ENCODE data around the gene SYTL2. TPM values are rescaled to one million over a fixed set of nuclear protein-coding genes. Genes with fewer than 3 reads are reported as not detected.

The SYTL2 gene
- total RNA-seq, 3 donors from 2014 or later: 2.7 to 5.8 (median 2.7) TPM

DNA sequence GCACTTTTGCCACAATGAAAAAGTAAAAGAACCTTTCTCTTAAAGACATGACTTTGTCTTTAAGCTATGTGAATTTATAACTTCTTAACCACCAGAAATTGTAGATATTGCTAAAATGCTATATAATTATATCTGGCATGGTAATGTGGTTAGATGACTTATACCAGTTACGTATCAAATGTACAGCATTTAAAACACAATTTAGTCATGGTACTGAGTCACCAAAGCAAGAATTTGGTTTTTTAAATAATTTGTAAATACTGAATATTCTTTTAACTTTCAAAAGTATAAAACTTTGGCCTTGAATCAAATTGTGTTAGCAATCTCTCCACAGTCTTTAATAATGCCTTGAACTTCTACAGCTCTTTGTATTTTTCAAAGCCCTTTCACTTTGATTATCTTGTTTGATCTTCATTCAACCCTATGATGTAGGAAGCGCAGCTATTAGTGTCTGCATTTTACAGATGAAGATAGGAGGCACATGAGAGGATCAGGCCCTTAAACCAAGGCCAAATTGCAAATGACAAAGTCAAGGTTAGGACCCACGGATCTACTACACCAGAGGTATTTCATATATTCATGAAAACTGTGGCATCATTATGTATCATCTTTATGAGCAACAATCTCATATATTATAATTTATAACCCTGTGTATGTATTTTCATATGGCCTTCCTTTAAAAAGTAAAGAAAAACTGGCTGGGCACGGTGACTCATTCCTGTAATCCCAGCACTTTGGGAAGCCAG is 4.4 kb upstream of the SYTL2 start:
- peaks cover 6% of the 10 kb centered on the region for H3K27me3 Mint-ChIP-seq (ENCODE audit: low read depth)
- peaks cover 16% of the 10 kb centered on the region for H3K4me1 Mint-ChIP-seq (ENCODE audit: low read depth)
- H3K4me3 Mint-ChIP-seq: no peak overlapping the region
- ATAC-seq (no peak), DNase-seq (no peak)
- no peaks in the 10 kb centered on the region for H3K9me3 Mint-ChIP-seq
- no peaks in the 10 kb centered on the region for H3K36me3 Mint-ChIP-seq (ENCODE audit: insufficient read depth)

DNA sequence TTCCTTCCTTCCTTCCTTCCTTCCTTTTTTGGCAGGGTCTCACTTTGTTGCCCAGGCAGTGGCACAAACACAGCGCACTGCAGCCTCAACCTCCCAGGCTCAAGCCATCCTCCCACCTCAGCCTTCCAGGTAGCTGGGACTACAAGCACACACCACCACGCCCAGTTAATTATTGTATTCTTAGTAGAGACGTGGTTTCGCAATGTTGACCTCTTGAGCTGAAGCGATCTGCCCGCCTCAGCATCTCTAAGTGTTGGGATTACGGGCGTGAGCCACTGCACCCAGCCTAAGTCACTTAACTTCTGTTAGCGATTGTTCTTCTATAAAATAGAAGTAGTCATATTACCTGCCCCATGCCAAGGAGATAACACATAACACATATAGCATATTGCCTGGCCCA is 2.8 kb upstream of the SYTL2 start:
- Mint-ChIP-seq H3K4me1 (ENCODE audit: low read depth) (peaks cover 32% of the 10 kb centered on the region), H3K27me3 (ENCODE audit: low read depth) (peaks cover 6% of the 10 kb centered on the region), H3K4me3 (no peak overlapping the region), H3K36me3 (ENCODE audit: insufficient read depth) (no peaks in the 10 kb centered on the region), H3K9me3 (no peaks in the 10 kb centered on the region)
- DNase-seq (no peak), ATAC-seq (no peak)

DNA sequence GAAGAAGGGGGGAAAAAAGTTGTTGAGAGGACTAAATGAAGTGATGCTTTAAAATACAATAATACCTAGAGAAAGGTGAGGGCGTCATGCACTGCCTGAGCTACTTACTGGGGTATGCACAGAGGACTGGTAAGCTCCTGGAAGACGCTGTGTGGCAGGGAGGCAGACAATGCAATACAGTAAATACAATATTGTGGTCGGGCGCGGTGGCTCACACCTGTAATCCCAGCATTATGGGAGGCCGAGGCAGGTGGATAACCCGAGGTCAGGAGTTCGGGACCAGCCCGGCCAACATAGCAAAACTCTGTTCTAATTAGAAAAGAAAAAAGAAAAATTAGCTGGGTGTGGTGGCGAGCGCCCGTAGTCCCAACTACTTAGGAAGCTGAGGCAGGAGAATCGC is 683 bp upstream of the SYTL2 start:
- DNase-seq (no peak), ATAC-seq (no peak)
- Mint-ChIP-seq H3K4me1 (ENCODE audit: low read depth) (peaks cover 33% of the 10 kb centered on the region), H3K4me3 (peak overlapping the region; percentile 81), H3K27me3 (ENCODE audit: low read depth) (peaks cover 6% of the 10 kb centered on the region), H3K9me3 (no peaks in the 10 kb centered on the region), H3K36me3 (ENCODE audit: insufficient read depth) (no peaks in the 10 kb centered on the region)

GRCh38 chr11:85810521-85810870 is 445 bp downstream of the SYTL2 start:
- Mint-ChIP-seq H3K9me3 (no peaks in the 10 kb centered on the region), H3K27me3 (ENCODE audit: low read depth) (peaks cover 6% of the 10 kb centered on the region), H3K4me1 (ENCODE audit: low read depth) (peaks cover 37% of the 10 kb centered on the region), H3K4me3 (peak overlapping the region; percentile 85), H3K36me3 (ENCODE audit: insufficient read depth) (no peaks in the 10 kb centered on the region)
- DNase-seq (no peak), ATAC-seq (peak in 1 of 2 donors; percentile 8)

GRCh38 chr11:85809863-85810262 is 1.1 kb downstream of the SYTL2 start:
- peaks cover 6% of the 10 kb centered on the region for H3K27me3 Mint-ChIP-seq (ENCODE audit: low read depth)
- peaks cover 34% of the 10 kb centered on the region for H3K4me1 Mint-ChIP-seq (ENCODE audit: low read depth)
- H3K4me3 Mint-ChIP-seq: peak overlapping the region; percentile 85
- H3K36me3 Mint-ChIP-seq (ENCODE audit: insufficient read depth): no peaks in the 10 kb centered on the region
- DNase-seq (peak; percentile 17), ATAC-seq (peak; percentile 13 to 40)
- H3K9me3 Mint-ChIP-seq: no peaks in the 10 kb centered on the region

DNA sequence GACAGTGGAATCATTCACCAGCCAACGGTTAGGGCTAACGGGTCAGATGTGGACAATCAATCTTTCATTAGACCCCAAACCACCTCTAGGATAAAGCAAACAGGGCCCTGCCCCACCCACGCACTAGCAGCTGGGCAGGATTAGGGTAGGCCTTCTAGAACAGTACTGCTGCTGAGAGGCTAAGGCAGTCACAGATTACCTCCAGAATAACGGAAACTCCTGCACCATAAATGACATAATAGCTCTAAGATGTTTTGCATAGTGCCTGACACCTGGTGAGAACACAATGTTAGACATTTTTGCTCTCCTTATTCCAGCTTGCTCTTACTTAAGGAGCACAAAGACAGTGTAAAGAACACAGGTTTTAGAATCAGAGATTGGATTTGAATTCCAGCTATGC is 1.8 kb downstream of the SYTL2 start:
- no peak for ATAC-seq
- H3K36me3 Mint-ChIP-seq (ENCODE audit: insufficient read depth): no peaks in the 10 kb centered on the region
- peak; percentile 10 for DNase-seq
- H3K4me1 Mint-ChIP-seq (ENCODE audit: low read depth): peaks cover 35% of the 10 kb centered on the region
- peaks cover 6% of the 10 kb centered on the region for H3K27me3 Mint-ChIP-seq (ENCODE audit: low read depth)
- H3K4me3 Mint-ChIP-seq: peak overlapping the region; percentile 85
- no peaks in the 10 kb centered on the region for H3K9me3 Mint-ChIP-seq

- Mint-ChIP-seq H3K4me3 (no peak overlapping the region), H3K9me3 (no peaks in the 10 kb centered on the region), H3K27me3 (ENCODE audit: low read depth) (peaks cover 3% of the 10 kb centered on the region), H3K36me3 (ENCODE audit: insufficient read depth) (peaks cover 6% of the 10 kb centered on the region), H3K4me1 (ENCODE audit: low read depth) (peaks cover 38% of the 10 kb centered on the region)
- no peak for DNase-seq
- no peak for ATAC-seq
These were observed 4.1 kb downstream of the SYTL2 start for GRCh38 chr11:85806876-85807275.

GRCh38 chr11:85806016-85806415 is 4.9 kb downstream of the SYTL2 start:
- Mint-ChIP-seq H3K36me3 (ENCODE audit: insufficient read depth) (peaks cover 10% of the 10 kb centered on the region), H3K4me1 (ENCODE audit: low read depth) (peaks cover 40% of the 10 kb centered on the region), H3K27me3 (ENCODE audit: low read depth) (no peaks in the 10 kb centered on the region), H3K4me3 (no peak overlapping the region), H3K9me3 (no peaks in the 10 kb centered on the region)
- ATAC-seq (no peak), DNase-seq (no peak)

- Mint-ChIP-seq H3K36me3 (ENCODE audit: insufficient read depth) (peaks cover 10% of the 10 kb centered on the region), H3K4me1 (ENCODE audit: low read depth) (peaks cover 44% of the 10 kb centered on the region), H3K4me3 (no peak overlapping the region), H3K9me3 (no peaks in the 10 kb centered on the region), H3K27me3 (ENCODE audit: low read depth) (no peaks in the 10 kb centered on the region)
- ATAC-seq (no peak), DNase-seq (no peak)
These were observed 5.6 kb downstream of the SYTL2 start for GRCh38 chr11:85805387-85805786.

- H3K36me3 Mint-ChIP-seq (ENCODE audit: insufficient read depth): peaks cover 10% of the 10 kb centered on the region
- H3K9me3 Mint-ChIP-seq: no peaks in the 10 kb centered on the region
- no peaks in the 10 kb centered on the region for H3K27me3 Mint-ChIP-seq (ENCODE audit: low read depth)
- no peak overlapping the region for H3K4me3 Mint-ChIP-seq
- ATAC-seq (no peak), DNase-seq (no peak)
- H3K4me1 Mint-ChIP-seq (ENCODE audit: low read depth): peaks cover 42% of the 10 kb centered on the region
These were observed 7.0 kb downstream of the SYTL2 start for GRCh38 chr11:85803920-85804319.

DNA sequence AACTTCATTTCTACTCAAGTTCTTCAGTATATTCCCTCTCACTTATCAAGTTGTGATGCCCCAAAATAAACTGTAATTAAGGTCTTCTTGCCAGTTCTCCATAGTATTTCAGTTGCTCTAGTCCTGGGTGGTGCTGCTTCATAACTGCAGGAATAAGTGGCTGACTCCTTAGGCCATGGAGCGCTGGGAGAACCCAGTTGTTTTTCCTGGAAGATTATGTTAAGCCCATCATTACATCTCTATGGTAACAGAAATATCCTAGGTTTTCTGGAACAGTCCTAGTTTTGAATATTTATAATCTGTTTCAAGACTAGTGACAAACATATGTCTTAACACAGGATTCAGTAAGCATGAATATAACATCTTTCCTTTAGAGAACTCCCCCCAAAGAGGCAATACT is 7.6 kb downstream of the SYTL2 start:
- no peak overlapping the region for H3K4me3 Mint-ChIP-seq
- H3K4me1 Mint-ChIP-seq (ENCODE audit: low read depth): peaks cover 40% of the 10 kb centered on the region
- H3K27me3 Mint-ChIP-seq (ENCODE audit: low read depth): no peaks in the 10 kb centered on the region
- no peaks in the 10 kb centered on the region for H3K9me3 Mint-ChIP-seq
- no peak for DNase-seq
- H3K36me3 Mint-ChIP-seq (ENCODE audit: insufficient read depth): peaks cover 10% of the 10 kb centered on the region
- ATAC-seq: no peak

GRCh38 chr11:85801527-85801926 is 9.4 kb downstream of the SYTL2 start:
- Mint-ChIP-seq H3K27me3 (ENCODE audit: low read depth) (no peaks in the 10 kb centered on the region), H3K4me1 (ENCODE audit: low read depth) (peaks cover 40% of the 10 kb centered on the region), H3K36me3 (ENCODE audit: insufficient read depth) (peaks cover 10% of the 10 kb centered on the region), H3K9me3 (no peaks in the 10 kb centered on the region), H3K4me3 (no peak overlapping the region)
- no peak for ATAC-seq
- no peak for DNase-seq

- Mint-ChIP-seq H3K4me3 (no peak overlapping the region), H3K9me3 (no peaks in the 10 kb centered on the region), H3K4me1 (ENCODE audit: low read depth) (peaks cover 41% of the 10 kb centered on the region), H3K36me3 (ENCODE audit: insufficient read depth) (peaks cover 10% of the 10 kb centered on the region), H3K27me3 (ENCODE audit: low read depth) (no peaks in the 10 kb centered on the region)
- ATAC-seq (no peak), DNase-seq (no peak)
These were observed 10.2 kb downstream of the SYTL2 start for GRCh38 chr11:85800595-85801342.

DNA sequence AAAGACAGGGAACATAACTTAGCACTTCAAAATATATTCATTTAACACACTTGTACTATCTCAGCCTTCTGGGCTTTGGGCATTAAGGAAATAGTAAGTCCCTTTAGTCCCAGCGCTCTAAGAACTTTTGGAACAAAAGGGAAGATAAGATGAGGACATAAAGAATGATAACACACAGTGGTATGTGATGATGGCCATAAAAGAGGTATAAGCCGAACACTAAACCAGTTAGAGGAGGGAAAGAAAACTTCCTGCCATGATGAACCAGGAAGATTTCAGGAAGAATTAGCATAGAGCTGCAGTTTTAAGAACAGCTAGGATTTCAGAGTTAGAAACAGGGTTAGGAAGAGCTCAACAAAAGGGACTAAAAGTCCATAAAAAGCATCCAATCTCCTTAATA is 11.8 kb downstream of the SYTL2 start:
- ATAC-seq: no peak
- Mint-ChIP-seq H3K9me3 (no peaks in the 10 kb centered on the region), H3K36me3 (ENCODE audit: insufficient read depth) (peaks cover 10% of the 10 kb centered on the region), H3K4me1 (ENCODE audit: low read depth) (peaks cover 37% of the 10 kb centered on the region), H3K4me3 (no peak overlapping the region), H3K27me3 (ENCODE audit: low read depth) (no peaks in the 10 kb centered on the region)
- DNase-seq: no peak

DNA sequence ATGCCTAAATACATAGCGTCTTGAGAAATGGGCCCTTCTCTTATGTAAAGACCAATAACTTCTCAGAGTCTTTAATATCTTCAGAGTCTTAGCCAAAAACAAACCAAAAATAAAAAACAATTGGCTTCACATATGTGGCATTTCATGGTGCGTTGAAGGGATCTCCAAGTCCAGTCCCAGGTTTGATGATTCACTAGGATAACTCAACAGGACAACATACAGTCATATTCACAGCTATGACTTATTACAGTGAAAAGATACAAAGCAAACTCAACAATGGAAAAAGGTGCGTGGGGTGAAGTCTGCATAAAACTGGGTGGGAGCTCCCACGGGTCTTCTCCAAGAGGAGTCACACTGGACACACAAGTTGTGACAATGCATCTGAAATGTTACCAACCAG is 12.6 kb downstream of the SYTL2 start:
- ATAC-seq (no peak), DNase-seq (no peak)
- Mint-ChIP-seq H3K27me3 (ENCODE audit: low read depth) (no peaks in the 10 kb centered on the region), H3K4me1 (ENCODE audit: low read depth) (peaks cover 37% of the 10 kb centered on the region), H3K4me3 (no peak overlapping the region), H3K9me3 (no peaks in the 10 kb centered on the region), H3K36me3 (ENCODE audit: insufficient read depth) (peaks cover 10% of the 10 kb centered on the region)
